Mesenteric fat pad (tissue), 1 donor: Measurements from ENCODE around the gene HRK. TPM values are rescaled to one million over a fixed set of nuclear protein-coding genes. Genes with fewer than 3 reads are reported as not detected.
A peak's percentile ranks its signal among the peaks of the same experiment; 100 is the strongest.

Source experiments
- DNase-seq: peaks from one replicate; pipeline ENCODE4 v3.0.0-alpha.2; 2020; ENCODE audit warnings: low spot score
- total RNA-seq: library from RNA; stranded (reverse); fragmentation: NEBNext Ultra II Directional; extraction: Animal tissue kit (Norgen Biotek cat#: 25700); gene quantifications from one replicate; pipeline ENCODE4 v1.2.1, GENCODE V29; 2021
- donor health status: DM: yes; HTN: yes; CAD: no.

HRK gene
- total RNA-seq, 1 donor from 2014 or later = not detected

- DNase-seq = no peak
Measured at GRCh38 chr12:116870306-116870705, 10.9 kb downstream of the HRK start.

- no peak for DNase-seq
Measured at GRCh38 chr12:116867523-116867922, 13.7 kb downstream of the HRK start.

- DNase-seq = no peak
Measured at GRCh38 chr12:116864371-116865160, 16.7 kb downstream of the HRK start.

- DNase-seq = no peak
Measured at GRCh38 chr12:116863275-116863767, 17.9 kb downstream of the HRK start.

- DNase-seq = no peak
Measured at GRCh38 chr12:116862167-116862566, 19.1 kb downstream of the HRK start.

GRCh38 chr12:116861320-116861719 is 19.9 kb downstream of the HRK start:
- no peak for DNase-seq

GRCh38 chr12:116860263-116860662 is 21.0 kb downstream of the HRK start:
- no peak for DNase-seq

GRCh38 chr12:116859079-116859478 is 22.2 kb downstream of the HRK start:
- DNase-seq = no peak

- no peak for DNase-seq
Measured at GRCh38 chr12:116856729-116857128, 24.5 kb downstream of the HRK start.

GRCh38 chr12:116855744-116856470 is 25.3 kb downstream of the HRK start:
- DNase-seq = no peak

GRCh38 chr12:116853507-116853906 is 27.7 kb downstream of the HRK start:
- DNase-seq = no peak

- no peak for DNase-seq
Measured at GRCh38 chr12:116852303-116852702, 28.9 kb downstream of the HRK start.

GRCh38 chr12:116849216-116849615 is 32.0 kb downstream of the HRK start:
- no peak for DNase-seq

GRCh38 chr12:116843085-116843484 is 38.2 kb downstream of the HRK start:
- no peak for DNase-seq

GRCh38 chr12:116839287-116839830 is 41.9 kb downstream of the HRK start:
- no peak for DNase-seq

GRCh38 chr12:116838365-116838764 is 42.9 kb downstream of the HRK start:
- DNase-seq = no peak

- no peak for DNase-seq
Measured at GRCh38 chr12:116837097-116837496, 44.1 kb downstream of the HRK start.

- no peak for DNase-seq
Measured at GRCh38 chr12:116835484-116835883, 45.8 kb downstream of the HRK start.

- no peak for DNase-seq
Measured at GRCh38 chr12:116833474-116833873, 47.8 kb downstream of the HRK start.

- DNase-seq = no peak
Measured at GRCh38 chr12:116832353-116832752, 48.9 kb downstream of the HRK start.

- DNase-seq = no peak
Measured at GRCh38 chr12:116827432-116827831, 53.8 kb downstream of the HRK start.

- peak; percentile 75 for DNase-seq
Measured at GRCh38 chr12:116821291-116821690, 60.0 kb downstream of the HRK start.
